GM23248 (cell line): ENCODE measurements around the gene ISG15.

ENCODE experiments used
- EZH2 ChIP-seq: fragments of 200-600 bp; sonication (generic); IDR thresholded peaks from 2 replicates; pipeline ENCODE4 v1.6.1; 2018; ENCODE audit warnings: antibody characterized with exemption, mild to moderate bottlenecking; ENCODE audit not compliant: insufficient read depth, poor library complexity, severe bottlenecking
- EZH2phosphoT487 ChIP-seq: fragments of 200-600 bp; sonication (generic); IDR thresholded peaks from 2 replicates; pipeline ENCODE4 v1.6.1; 2018; ENCODE audit warnings: antibody characterized with exemption, moderate library complexity, mild to moderate bottlenecking, low read depth; ENCODE audit not compliant: insufficient read depth

- TF ChIP-seq EZH2 (no peak), EZH2phosphoT487 (no peak)
These were observed 45.7 kb downstream of the ISG15 start for GRCh38 chr1:1058921-1059493.
